HG03196 (cell line): Measurements from ENCODE around the gene SGK1.
A peak's percentile ranks its signal among the peaks of the same experiment; 100 is the strongest.
"Not testable (repeated sequence)": the region's sequence is repeated elsewhere in the genome, so short reads cannot be mapped to it uniquely, and the experiment has no call there.

Source experiments
- ATAC-seq: cut with Tn5 transposase; IDR thresholded peaks from one replicate; pipeline ENCODE4 v1.9.1; 2021; ENCODE audit not compliant: unreplicated experiment

SGK1 gene

GRCh38 chr6:134195164-134195906 is 122.6 kb downstream of the SGK1 start:
- ATAC-seq = no peak

GRCh38 chr6:134193536-134194498 is 124.1 kb downstream of the SGK1 start:
- no peak for ATAC-seq

DNA sequence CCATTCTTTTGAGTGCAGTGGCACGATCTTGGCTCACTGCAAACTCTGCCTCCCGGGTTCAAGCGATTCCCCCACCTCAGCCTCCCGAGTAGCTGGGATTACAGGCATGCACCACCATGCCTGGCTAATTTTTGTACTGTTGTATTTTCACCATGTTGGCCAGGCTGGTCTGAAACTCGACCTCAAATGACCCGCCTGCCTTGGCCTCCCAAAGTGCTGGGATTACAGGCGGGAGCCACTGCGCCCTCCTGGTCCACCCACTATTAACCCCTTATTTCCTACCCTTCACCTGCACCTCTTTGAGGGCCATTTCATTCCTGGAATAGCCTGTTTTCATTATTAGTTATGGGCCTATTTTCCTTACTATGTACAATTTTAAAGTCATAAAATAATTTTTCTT is 125.3 kb downstream of the SGK1 start:
- not testable (repeated sequence) for ATAC-seq

DNA sequence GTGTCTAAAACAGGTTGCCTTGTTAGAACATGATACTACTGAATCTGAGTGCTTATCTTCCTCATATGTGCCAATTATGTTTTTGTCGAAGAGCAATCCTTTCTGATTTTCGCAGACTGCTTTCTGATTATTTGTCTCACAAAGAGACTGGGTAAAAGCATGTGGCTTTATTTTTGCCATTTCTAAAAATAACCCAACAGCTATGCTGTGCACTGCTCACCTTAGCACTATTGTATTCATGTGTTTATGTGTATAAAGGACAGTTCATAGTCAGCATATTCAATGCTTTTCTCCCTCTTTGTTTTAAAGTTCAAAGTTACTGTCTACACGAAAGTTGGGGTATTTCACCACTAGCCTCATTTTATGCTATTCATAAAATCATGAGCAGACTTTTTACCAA is 127.0 kb downstream of the SGK1 start:
- no peak for ATAC-seq

- no peak for ATAC-seq
Observed at GRCh38 chr6:134187751-134188150, 130.2 kb downstream of the SGK1 start.

GRCh38 chr6:134187154-134187553 is 130.8 kb downstream of the SGK1 start:
- ATAC-seq = no peak

GRCh38 chr6:134186355-134186754 is 131.6 kb downstream of the SGK1 start:
- ATAC-seq = no peak

DNA sequence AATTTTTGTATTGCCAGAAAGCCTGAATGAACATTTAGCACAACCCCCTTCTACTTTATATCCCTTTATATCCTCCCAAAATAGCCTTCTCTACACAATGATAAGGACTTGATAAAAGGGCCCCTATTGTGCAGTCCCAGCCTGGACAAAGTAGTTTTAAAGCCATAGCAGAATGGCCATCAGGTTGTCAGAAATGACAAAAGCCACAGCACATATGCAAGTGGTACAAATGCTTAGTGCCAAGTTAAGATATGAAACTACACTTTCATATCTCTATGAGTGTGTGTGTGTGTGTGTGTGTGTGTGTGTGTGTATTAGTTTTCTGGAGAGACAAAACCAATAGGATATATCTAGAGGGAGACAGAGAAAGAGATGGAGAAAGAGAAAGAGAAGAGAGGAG is 132.6 kb downstream of the SGK1 start:
- no peak for ATAC-seq

DNA sequence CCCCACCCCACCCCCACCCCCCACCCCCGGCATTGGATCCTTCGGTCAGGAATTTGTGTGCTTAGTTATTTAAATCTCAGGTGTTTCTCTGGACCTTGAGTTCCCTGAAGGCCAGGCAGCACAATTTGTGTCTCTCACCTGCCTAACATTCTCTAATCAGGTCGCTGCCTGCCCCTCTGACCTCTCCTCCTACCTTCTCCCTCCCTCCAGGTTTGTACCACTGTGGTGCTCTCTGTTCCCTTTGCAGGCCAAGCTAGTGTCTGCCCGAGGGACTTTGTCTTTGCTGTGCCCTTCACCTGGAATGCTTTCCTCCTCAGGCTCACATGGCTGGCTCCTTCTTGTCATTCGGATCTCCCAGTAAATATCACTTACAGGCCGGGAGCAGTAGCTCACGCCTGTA is 134.1 kb downstream of the SGK1 start:
- no peak for ATAC-seq

DNA sequence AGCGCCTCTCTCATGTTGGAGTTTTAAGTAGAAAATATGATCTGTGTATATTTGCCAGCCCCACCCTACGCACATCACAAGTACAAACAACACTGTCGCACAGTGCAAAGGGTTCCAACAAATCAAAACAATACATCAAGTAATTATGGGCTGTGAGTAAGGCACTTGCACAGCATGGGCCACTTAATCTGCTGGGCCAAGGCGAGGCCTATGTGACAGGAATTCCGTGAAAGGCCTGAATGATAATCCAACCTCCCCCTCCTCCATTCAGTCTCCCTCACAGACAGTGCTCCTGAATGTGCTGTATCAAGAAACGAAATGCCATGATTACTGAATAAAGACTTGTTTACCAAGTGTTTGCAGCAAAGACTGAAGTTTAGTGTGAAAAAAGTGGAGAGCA is 135.4 kb downstream of the SGK1 start:
- no peak for ATAC-seq

GRCh38 chr6:134181726-134182125 is 136.2 kb downstream of the SGK1 start:
- not testable (repeated sequence) for ATAC-seq

- ATAC-seq = not testable (repeated sequence)
Observed at GRCh38 chr6:134181251-134181650, 136.7 kb downstream of the SGK1 start.

DNA sequence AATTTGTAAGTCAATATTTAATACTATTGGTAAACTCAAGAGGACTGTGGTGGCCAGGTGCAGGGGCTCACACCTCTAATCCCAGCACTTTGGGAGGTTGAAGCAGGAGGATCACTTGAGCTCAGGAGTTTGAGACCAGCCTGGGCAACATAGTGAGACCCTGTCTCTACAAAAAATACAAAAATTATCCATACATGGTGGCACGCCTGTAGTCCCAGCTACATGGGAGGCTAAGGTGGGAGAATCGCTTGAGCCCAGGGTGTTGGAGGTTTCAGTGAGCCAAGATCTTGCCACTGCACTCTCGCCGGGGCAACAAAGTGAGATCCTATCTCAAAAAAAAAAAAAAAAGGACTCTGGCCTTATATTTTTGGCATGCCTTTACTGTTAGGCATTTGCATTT is 137.4 kb downstream of the SGK1 start:
- not testable (repeated sequence) for ATAC-seq

DNA sequence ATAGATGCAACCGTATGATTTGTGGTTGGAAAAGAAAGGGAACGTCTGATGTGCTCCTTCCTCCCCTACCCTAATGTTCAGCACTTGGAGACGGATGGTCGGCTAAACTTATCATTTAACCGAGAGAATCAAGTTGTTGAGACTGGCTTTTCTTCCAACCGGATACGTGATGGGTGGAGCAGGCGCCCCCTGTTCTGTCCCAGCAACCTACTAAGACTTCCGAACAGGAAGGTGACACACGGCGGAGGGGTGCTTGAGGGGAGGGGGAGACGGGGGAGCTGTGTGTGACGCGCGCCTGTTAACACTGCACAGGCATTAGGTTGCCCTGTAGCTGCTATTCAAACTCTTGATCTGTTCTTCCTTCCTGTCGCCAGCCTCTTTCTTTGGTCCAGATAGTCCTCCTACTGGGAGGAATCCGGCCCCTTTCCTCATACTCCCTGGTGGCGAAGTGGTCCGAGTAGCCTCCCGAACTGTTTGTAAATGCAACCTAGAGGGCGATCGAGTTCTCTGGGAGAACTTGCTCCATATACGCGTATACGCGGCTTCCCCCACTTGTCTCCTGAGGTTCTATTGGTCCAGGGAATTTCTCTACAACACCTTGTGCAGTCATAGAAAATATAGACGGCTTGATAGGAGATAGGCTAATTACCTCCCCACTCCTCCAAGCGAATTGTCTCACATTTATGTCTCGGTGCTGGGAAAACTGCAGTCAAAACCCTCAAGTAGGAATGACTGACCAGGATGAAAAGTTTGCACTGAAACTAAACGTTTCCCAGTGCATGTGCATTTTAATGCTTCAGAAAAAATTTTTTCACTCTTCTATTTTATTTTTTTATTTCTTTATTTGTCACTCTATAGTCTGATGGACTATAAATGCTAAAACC is 139.5 kb downstream of the SGK1 start:
- ATAC-seq = no peak

DNA sequence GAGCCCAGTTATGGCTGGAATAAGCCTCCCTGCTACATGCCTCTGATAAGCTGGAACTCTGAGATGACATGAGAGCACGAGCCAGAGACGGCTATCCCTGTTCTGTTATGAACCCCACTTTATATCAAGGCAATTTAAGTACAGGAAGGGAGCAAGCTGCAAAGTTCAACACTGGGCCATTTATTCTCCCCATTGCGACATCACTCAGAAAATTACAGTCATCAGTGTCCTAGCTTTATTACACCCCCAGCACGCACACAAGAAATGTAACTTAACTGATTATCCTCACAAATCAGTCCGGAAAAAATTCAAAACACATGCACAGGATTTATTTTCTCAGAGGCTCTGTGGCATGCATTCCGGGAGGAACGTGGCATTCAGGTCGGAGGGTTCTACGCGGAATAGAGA is 140.2 kb downstream of the SGK1 start:
- no peak for ATAC-seq

DNA sequence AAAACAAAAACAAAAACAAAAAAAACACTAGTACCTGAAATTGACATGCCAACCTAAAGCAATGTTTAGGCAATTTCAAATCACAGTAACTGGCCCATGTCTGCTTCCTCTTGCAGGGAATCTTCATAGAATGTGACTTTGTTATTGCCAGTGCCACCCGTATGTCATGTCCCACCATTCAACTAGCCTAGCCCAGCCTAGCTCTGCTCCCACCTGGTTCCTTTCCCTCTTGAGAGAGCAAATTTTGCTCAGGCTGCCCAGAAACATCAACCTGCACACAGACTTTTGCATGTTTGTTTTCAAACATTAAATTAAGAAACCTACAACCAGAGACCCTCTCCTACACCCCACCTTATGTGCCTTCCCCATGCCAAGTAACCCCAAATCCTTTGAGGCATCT is 140.7 kb downstream of the SGK1 start:
- ATAC-seq = no peak

DNA sequence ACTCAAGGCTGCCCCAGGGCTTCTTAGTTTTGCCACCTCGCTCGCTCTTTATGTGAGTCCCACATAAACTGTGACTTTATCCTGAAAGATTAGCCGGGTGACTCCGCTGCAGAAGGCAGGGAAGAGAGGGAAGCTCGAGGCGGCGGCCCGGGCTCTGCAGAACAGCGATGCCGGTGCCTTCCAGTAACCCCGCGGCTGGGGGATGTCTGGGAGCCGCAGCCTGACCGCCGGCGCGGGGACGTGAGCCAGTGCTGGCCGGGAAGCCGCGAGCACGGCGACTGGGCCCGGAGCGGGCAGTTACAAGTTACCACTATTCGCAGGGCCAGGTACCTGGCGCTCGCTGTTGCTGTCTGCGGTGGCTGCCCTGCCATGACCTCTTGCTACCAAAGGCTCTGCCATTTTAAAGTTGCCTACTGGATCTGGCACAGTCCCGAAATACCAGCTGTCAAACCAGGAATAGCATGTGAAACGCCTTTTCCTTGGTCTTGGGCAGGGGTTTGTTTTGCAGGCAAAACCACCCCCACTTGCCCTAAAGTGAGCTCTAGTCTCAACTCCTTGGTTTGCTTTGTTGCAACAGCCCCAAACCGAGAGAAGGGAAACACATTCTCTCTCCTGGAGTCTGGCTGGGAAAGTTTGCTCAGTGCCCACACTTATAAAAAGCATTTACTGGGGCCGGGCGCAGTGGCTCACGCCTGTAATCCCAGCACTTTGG is 141.5 kb downstream of the SGK1 start:
- no peak for ATAC-seq

DNA sequence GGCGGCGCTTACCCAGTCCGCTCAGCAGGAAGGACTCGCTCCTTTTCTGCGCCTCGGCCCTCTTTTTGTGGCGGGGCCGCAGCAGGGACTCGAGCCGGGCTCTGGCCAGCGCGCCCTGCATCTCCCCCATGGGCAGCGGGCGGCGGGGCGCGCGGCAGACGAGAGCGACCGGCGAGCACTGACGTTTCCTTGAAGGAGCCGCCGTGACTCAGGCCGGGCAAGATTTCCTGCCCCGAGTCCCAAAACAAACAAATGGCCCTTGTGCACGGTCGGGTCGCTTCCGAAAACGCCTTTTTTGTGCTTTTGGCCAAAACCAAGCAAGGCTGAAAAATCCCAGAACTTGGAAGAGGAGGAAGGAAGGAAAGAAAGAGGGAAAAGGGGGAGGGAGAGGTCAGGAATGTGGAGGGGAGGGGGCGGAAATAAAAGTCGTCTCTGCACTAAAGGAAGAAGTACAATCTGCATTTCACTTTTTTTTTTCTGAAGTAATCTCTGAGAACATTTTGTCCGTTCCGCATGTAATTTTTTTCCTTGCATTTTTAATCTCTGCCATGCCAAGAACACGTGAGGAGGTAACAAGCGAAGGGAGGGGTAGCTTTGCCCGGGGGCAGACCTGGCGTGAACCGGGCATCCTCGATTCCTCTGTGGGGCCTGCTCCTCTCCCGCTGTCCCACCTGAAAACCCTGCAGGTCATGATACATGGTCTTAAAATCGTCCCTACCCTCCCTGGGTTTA is 142.2 kb downstream of the SGK1 start:
- peak; percentile 5 for ATAC-seq

- ATAC-seq = peak; percentile 77
Observed at GRCh38 chr6:134174672-134175531, 143.0 kb downstream of the SGK1 start.
